Esophagus squamous epithelium (tissue), 5 donors: Measurements from ENCODE around the gene ASB2. TPM values are rescaled to one million over a fixed set of nuclear protein-coding genes. Genes with fewer than 3 reads are reported as not detected.

Experiments
- DNase-seq: peaks from one replicate; lab custom pipeline; 2025; lab: John Stamatoyannopoulos, UW
- H3K27ac ChIP-seq, 4 donors: fragments of 200-600 bp; sonication (generic); one replicate each; pipeline ENCODE4 v1.5.1; 2016 to 2019; ENCODE audit warnings: mild to moderate bottlenecking in 1 of 4
- H3K27me3 ChIP-seq, 4 donors: fragments of 200-600 bp; sonication (generic); 1 replicate in 3 of 4; 2 replicates in 1 of 4; pipeline versions ENCODE4 v1.5.1 to v1.6.0; 2017 to 2021; ENCODE audit warnings: antibody characterized with exemption in 1 of 4
- H3K36me3 ChIP-seq, 3 donors: fragments of 200-600 bp; sonication (generic); one replicate each; pipeline ENCODE4 v1.5.1; 2016 to 2019
- H3K4me1 ChIP-seq, 3 donors: fragments of 200-600 bp; sonication (generic); one replicate each; pipeline ENCODE4 v1.5.1; 2017 to 2019
- H3K4me3 ChIP-seq, 4 donors: fragments of 200-600 bp; sonication (generic); 1 replicate in 3 of 4; 2 replicates in 1 of 4; pipeline ENCODE4 v1.5.1; 2016 to 2019; ENCODE audit warnings: mild to moderate bottlenecking in 2 of 4, moderate library complexity in 1 of 4
- H3K9me3 ChIP-seq, 3 donors: fragments of 200-600 bp; sonication (generic); one replicate each; pipeline ENCODE4 v1.5.1; 2016 to 2019
- CTCF ChIP-seq, 6 experiments: fragments of 450-650 bp in 4 of 6; fragments of 200-600 bp in 2 of 6; sonication (generic) in 2 of 6; IDR thresholded peaks; one replicate each; pipeline ENCODE4 v1.5.1; 2016 to 2019; ENCODE audit warnings: antibody characterized with exemption in 6 of 6, mild to moderate bottlenecking in 4 of 6, moderate library complexity in 4 of 6
- POLR2A ChIP-seq, 4 donors: fragments of 450-650 bp; IDR thresholded peaks; one replicate each; pipeline ENCODE4 v1.6.1; 2017; ENCODE audit warnings: antibody characterized with exemption in 4 of 4, mild to moderate bottlenecking in 4 of 4, moderate library complexity in 3 of 4
- WGBS, 2 donors: methylation state at CpG; one replicate each; pipeline ENCODE4 v1.1.5; 2018; 5-methylcytosine and 5-hydroxymethylcytosine counted together
- intact Hi-C: fragments of 100-400 bp; cut with DNase I; formaldehyde crosslinking; loops from one replicate; pipeline ENCODE4 v1.15.0; 2022
- total RNA-seq, 4 donors: library from RNA; depleted of rRNA; stranded (reverse); fragments of >200 nt; gene quantifications; one replicate each; pipeline ENCODE4 v1.1.0, GENCODE V29; 2016
- donor health status: DM: yes; HTN: yes; CAD: no.

Gene ASB2
- total RNA-seq, 4 donors from 2014 or later: 0.83 to 8.8 (median 3.7) TPM

GRCh38 chr14:93928184-93929047 lies 48.0 kb downstream of the ASB2 start:
- H3K36me3 ChIP-seq: no peaks in the 10 kb centered on the region

GRCh38 chr14:93927800-93928145 lies 48.6 kb downstream of the ASB2 start:
- H3K27ac ChIP-seq: no peak overlapping the region
- WGBS, 2 donors: 27 to 31% methylated on average over 6 of the region's 6 CpGs

More at GRCh38 chr14:93928184-93929047, 48.0 kb downstream of the ASB2 start:
- Histone ChIP-seq H3K27ac (no peak overlapping the region), H3K4me3 (no peak overlapping the region), H3K27me3 (no peaks in the 10 kb centered on the region), H3K9me3 (no peaks in the 10 kb centered on the region), H3K4me1 (peaks cover 0 to 18% (median 0%) of the 10 kb centered on the region in 3 donors)
- intact Hi-C loops: no loop called here
- 80% methylated on average over 1 of the region's 26 CpGs; no CpG with 5 or more reads in 1 of the 2 donors for WGBS, 2 donors
- no peak for DNase-seq
- TF ChIP-seq CTCF (IDR thresholded peaks at IDR 0.05) (no peak), POLR2A (IDR thresholded peaks at IDR 0.05) (no peak)

GRCh38 chr14:93926873-93927799 lies 49.2 kb downstream of the ASB2 start, which contains the start of gene FAM181A:
Gene FAM181A, plus strand, starts transcription at chr14:93927344. Its CDS starts 942 bp downstream, at chr14:93928286.
- Histone ChIP-seq H3K4me1 (peaks cover 0 to 18% (median 0%) of the 10 kb centered on the region in 3 donors), H3K27ac (no peak within 1 kb of the TSS), H3K9me3 (no peaks in the 10 kb centered on the region), H3K27me3 (no peaks in the 10 kb centered on the region), H3K4me3 (no peak within 1 kb of the TSS), H3K36me3 (no peaks in the 10 kb centered on the region)
- 42 to 62% methylated on average over 15 to 17 of the region's 38 CpGs for WGBS, 2 donors
- DNase-seq: no peak
- intact Hi-C loops: no loop called here
- TF ChIP-seq CTCF (IDR thresholded peaks at IDR 0.05) (no peak), POLR2A (IDR thresholded peaks at IDR 0.05) (no peak)

More at GRCh38 chr14:93927800-93928145, 48.6 kb downstream of the ASB2 start:
- Histone ChIP-seq H3K9me3 (no peaks in the 10 kb centered on the region), H3K4me1 (peaks cover 0 to 18% (median 0%) of the 10 kb centered on the region in 3 donors), H3K27me3 (no peaks in the 10 kb centered on the region), H3K4me3 (no peak overlapping the region), H3K36me3 (no peaks in the 10 kb centered on the region)
- TF ChIP-seq CTCF (IDR thresholded peaks at IDR 0.05): no peak
- TF ChIP-seq POLR2A (IDR thresholded peaks at IDR 0.05): no peak
- intact Hi-C loops: no loop called here
- DNase-seq: no peak

- 52 to 64% methylated on average over 11 to 19 of the region's 21 CpGs for WGBS, 2 donors
- H3K27ac ChIP-seq: no peak overlapping the region
- H3K4me1 ChIP-seq: peaks cover 0 to 18% (median 0%) of the 10 kb centered on the region in 3 donors
- TF ChIP-seq CTCF (IDR thresholded peaks at IDR 0.05) (no peak), POLR2A (IDR thresholded peaks at IDR 0.05) (no peak)
- no peaks in the 10 kb centered on the region for H3K27me3 ChIP-seq
- no peaks in the 10 kb centered on the region for H3K9me3 ChIP-seq
- H3K36me3 ChIP-seq: no peaks in the 10 kb centered on the region
- H3K4me3 ChIP-seq: no peak overlapping the region
- DNase-seq: no peak
- intact Hi-C loops: no loop called here
Measured at GRCh38 chr14:93926245-93926872, 50.0 kb downstream of the ASB2 start.
